NCI-H146 (cell line): ENCODE measurements around the gene FIG4.
"Not testable (repeated sequence)": the region's sequence is repeated elsewhere in the genome, so short reads cannot be mapped to it uniquely, and the experiment has no call there.

Source experiments
- DNase-seq: peaks from one replicate; lab custom pipeline; 2025; lab: John Stamatoyannopoulos, UW

Gene FIG4

DNA sequence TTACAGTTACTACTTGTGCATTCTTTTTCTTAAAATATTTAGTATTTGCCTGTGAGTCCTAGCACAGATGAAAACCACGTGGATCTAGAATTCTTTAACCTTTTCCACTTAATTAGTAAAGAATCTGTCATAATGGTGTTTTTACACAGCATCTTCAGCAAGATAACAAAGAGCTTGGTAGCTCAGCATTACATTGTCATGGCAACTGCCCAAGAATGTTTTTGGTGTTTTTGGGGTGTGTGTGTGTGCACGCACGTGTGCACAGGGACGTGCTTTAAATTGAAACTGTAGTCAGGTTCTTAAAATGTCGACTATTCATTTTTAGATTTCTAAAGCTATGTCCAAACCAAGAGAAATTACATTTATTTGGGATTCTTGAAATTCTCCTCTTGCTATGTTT is 108.0 kb downstream of the FIG4 start:
- DNase-seq = no peak

DNA sequence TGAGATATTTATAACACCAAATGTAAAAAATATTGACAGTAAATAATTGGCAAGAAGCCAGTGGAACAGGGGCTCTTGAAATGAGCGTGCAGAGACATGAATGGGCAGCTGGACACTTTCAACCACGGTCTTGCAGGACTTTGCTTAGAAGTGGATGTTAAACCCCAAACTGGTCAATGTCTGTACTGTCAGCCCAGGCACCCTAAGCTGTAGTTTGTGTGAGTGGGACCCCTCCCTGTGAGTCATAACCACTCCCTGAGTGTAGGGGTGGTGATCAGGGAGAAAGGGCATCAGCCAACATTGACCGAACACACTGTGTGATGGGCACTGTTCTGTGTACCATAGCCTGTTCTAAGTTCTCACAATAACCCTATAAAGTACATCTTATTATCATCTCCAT is 108.6 kb downstream of the FIG4 start:
- no peak for DNase-seq

DNA sequence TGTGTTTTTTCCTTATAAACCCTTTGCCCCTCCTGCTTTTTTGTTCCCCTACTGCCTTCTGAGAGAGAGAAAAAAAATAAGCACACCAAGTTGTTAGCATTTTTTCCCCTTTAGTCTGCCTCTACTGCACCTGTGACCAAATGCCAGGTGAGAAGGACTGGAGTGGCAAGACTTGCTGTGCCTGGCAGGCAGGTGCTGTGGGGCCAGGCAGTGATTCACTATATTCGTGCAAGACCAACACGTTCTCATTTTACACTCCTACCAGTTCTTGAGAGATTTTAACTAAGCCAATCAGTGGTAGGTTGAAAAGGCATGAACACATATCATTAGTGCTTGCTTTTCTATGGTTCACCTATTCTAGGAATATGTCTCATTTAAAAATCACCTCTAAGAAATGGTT is 109.7 kb downstream of the FIG4 start:
- no peak for DNase-seq

DNA sequence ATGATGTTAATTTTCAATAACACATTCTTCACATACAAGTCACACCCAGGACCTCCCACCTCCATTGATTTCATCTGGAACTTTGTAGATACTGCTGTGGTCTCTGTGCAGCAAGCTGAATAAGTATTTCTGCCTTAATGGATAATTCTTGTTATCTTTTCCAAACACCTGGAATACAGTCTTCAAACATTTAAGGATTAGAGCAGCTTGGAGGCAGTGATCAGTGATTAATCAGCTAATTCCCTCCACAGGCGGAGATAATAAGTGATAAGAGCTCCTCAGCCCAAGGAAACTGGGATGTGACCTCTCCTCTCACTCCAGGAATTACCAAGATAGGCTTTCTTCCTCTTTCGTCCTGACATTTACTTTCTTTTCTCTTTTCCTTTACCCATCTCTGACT is 110.7 kb downstream of the FIG4 start:
- DNase-seq = no peak

DNA sequence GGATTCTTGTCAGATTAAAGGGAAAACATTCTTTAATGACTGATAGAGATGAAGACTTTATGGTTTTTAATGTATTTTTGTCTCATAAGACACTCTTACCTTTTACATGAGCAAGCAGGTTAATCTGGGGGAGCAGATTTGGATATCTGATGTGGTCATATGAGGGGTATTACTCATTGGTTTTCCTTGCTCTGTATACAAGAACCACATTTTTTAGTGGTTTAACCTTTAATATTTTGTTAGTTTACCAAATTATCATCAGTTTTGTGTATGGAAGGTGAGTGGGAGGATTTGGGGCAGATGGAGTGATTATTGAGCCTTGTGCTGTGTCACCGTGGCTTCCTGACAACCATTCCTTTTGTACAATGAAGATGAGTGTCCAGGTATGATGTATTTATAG is 112.9 kb downstream of the FIG4 start:
- no peak for DNase-seq

DNA sequence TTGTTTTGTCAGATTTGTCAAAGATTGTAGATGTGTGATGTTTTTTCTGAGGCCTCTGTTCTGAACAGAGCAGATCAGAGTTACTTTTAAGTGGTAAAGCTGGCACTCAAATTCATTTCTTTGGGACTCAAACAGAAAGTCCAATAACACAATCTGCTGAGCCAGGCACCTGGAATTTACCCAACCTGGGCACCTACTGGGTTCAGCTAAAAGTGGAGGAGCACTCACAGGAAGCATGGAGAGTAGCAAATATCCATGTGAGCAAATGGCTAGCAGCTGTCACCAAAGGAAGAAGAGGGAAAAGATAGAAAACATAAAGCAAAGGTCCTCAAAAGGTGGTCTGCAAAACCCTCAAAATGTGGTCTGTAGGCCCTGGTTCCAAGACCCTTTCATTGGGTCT is 116.8 kb downstream of the FIG4 start:
- no peak for DNase-seq

DNA sequence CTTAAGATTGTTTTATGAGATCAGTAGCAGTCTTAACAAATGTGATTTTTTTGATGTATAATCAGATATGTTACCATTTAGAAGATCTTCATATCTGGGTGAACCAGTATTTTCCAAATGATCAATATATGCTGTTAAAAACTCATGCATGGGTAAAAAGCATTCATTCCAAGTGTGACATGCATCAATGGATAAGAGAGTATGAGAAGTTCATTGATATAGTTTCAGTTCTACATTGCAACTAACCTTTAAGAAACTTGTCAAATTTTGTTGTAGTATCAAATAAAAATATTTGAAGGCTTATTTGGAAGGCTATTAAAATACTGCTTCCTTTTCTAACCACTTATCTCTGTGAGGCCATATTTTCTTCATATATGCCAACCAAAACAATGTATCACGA is 117.7 kb downstream of the FIG4 start:
- DNase-seq = no peak

DNA sequence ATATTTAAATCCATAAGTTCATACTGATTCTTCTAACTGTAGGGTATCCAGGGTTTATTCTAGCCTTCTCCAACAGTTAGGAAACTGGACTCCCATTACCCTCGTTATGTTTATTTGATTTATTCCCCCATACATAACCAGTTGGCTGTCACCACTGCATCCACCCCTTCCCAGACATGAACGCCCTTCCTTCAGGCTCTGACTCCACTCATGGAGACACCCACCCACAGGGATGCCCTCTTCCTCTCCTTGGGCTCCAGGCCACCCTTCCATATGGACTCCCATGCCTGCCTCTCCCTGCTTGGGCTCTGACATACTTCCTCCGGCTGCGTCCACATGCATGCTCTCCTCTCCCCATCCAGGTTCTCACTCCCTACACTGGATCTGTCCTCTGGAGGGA is 124.0 kb downstream of the FIG4 start:
- DNase-seq = no peak

DNA sequence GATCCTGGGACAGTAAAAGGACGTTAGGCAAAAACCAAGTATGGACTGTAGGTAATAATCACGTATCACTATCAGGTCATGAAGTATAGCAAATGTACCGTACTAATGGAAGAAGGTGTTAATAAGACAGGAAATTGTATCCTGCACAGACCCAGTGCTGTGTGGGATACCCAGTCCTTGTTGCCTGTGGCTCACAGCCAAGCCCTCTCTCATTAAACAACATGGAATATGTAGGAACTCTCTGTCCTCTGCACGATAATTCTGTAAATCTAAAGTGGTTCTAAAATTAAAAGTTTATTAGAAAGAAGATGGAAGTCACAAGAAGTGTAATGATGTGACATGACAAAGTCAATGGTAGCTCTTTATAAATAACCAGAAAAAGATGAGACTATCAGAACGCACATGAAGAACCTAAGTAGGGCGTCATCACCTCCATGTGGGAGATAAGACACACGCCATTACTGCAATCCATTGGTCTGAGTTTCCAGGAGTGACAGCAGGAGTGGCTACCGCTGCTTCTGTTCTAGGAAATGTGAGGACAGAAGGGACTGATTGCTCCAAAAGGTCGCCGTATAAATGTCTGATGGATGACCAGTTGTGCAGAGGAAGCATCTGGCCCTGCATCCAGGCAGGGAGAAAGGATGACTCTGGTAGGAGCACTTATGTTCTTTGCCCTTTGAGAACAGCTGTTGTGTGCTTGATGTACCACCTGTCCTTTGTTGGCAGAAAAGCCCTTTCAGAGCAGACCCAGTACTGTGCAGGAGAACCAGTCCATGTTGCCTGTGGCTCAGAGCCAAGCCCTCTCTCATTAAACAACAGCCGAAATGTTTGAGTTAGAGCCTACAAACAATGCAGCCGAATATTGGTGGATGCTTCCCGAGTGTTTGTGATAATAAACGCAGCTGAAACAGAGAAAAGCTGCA is 125.6 kb downstream of the FIG4 start:
- peak; percentile 98 for DNase-seq

DNA sequence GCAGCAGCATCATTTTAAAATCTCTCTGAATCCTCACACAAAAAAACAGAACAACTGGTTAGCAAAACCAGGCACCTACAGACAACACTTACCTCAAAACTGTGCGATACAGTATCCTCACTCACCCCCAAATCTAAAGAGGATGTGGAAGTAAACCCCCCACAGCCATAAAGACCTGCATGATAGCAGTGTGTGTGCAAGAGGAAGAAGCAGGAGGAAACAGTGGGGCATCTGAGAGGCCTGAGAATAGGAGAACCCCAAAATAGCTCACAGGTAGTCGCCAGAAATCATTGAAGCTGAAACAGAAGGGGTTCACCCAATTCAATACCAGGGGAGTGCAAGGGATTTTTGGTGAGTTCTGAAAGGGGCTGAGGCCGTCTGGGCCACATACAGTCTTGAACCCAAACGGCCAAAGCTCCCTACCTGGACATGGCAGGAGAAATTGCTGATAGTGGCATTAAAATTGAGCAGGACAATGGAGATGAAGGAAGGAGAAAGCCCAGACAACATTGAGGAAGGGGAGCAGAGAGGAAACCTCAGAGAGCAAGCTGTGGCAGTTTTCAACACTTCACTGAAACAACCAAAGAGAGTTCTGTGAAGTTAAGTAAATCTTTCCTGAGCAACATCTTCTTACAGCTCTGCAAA is 129.7 kb downstream of the FIG4 start:
- DNase-seq = no peak

DNA sequence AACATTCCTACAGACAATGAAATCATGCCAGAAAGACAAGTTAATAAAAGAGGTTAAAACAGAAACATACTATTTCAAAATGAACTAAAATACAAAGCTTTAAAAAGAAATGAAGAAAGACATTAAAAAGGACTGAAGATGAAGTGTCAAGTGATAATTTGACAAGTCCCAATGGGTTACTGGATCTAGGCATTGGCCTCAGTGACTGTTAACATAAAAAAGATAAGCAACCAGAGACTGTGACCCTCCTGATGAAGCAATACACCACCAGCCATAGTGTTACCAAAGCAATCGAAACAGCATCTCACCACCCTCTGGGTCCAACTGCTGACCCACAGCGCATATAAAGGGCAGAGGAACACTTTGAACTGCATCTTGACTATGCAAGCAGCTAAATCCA is 130.3 kb downstream of the FIG4 start:
- no peak for DNase-seq

DNA sequence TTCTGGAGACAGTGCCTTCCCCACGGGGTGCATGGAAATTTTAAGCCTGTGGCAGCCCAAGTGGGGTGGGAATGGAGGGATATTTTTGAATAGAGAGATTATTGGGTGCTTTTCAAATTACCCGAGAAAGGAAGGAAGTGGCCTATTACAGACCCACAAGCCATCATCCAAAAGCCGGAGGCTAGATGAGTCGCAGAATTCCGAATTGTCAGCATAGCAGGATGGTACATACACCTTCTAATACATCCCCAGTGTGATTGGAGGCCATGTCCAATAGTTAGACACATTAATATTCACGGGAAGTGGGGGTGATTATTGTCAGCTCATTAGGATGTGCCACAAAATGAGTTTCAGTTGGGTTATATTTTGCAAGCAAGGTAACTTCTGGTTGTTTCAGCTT is 133.0 kb downstream of the FIG4 start:
- DNase-seq = no peak

DNA sequence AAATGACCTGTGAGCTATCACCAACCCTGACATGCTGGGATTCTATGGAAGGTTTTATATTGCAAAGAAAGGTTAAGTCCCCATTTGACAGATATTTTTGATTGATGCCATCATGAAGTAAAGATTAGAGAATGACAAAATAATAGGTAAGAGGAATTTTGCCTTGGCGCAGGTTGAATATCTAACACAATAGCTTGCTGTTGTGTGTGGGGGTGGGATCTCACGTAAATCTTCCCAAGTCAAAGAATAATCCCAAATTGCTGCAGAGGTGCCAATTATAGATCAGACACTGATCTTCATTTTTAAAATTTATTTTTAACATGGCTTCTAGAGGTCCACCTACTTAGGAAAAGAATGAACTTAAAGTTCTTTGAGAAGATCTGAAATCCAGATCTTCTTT is 135.5 kb downstream of the FIG4 start:
- DNase-seq = no peak

DNA sequence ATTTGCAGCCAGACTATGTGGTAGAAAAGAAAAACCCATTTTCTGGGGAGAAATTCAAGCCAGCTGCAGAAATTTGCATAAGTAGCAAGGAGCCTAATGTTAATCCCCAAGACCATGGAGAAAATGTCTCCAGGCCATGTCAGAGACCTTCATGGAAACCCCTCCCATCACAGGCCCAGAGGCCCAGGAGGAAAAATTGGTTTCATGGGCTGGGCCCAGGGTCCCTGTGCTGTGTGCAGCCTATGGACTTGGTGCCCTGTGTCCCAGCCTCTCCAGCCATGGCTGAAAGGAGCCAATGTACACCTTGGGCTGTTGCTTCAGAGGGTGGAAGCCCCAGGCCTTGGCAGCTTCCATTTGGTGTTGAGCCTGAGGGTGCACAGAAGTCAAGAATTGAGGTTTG is 140.3 kb downstream of the FIG4 start:
- DNase-seq = not testable (repeated sequence)

DNA sequence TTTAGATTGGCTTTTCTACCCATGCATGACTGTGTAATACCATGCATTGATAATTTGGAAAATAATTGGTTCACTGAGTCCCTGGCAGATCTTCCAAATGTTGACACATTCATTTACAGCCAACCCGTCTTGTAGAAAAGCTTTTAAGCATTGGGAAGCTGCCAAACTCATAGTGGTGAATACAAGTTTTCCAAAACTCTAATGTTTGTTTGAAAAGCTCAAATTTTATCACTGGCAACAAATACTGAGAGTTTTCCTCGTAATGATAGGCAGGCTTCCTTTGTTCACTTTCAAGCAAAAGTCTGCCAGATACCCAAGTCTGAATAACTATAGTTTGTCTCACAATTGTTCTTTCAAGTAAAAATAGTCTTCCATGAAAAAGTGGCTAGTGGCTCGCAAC is 143.0 kb downstream of the FIG4 start:
- DNase-seq = no peak

DNA sequence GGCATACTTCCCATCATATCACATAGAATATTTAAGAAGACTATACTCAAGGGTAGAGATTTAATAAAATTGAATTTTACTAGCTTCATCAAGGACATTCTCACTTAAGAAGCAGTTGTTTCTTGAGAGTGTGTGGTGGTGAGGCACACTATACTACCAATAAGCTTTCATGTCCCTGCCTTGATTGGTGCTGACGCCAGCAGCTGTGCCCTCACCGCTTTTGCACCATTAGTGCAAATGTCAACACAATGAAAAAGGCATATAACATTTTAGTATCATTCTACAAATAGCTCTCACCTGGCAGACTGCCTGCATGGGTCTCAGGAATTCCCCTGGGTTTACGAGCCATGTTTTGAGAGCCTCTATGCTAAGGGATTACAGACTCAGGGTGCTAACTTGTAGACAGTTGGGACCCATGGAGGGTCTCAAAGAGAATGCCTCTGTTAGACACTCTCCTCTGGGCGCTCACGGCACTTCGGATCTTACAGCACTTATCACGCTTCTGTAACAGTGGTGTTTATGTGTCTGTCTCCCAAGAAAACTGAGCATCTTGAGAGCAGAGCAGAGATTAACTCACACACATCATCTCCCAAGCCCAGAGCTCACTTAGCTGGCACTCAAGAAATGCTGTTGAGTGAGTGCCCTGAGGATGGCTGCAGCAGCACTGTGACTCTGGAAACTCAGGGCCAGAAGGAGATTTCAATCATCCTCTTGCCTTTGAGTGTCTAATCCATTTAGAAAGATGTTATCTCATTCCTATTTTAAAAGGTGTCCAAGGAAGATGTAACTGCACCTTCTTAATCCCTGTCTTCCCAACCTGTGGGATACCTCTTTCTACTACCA is 143.7 kb downstream of the FIG4 start:
- DNase-seq = no peak

DNA sequence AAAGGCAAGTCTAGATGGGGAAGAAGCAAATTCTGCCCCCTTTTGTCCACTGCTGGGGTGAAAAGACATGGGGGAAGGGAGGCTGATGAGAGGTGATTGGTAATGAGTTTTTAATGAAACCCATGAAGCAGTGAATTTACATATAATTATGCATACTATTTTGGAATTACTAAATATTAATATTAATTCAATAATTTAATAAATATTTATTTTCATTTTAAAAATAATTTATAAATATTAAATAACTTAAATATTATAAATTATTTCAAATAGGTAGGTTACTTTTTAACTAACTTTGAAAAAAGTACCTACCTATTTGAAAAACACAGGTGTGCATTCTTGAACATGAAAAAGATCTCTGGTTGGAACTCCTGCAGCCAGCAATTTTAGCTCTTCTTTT is 148.9 kb downstream of the FIG4 start:
- no peak for DNase-seq

DNA sequence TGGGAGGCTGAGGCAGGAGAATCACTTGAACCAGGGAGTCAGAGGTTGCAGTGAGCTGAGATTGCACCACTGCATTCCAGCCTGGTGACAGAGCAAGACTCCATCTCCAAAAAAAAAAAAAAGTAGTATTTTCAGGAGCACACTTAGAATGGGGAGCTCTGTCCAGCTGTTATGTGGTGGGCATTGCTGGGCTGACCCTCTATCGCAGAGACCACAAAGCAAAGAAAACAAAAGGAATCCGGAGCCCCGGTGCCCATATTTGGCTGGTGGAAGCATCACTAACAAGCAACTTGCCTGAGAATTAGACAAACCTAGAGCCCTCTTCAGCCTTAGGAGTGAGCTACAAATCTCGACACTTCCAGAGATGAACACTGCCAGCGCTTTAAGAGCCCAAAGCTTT is 149.7 kb downstream of the FIG4 start:
- DNase-seq = no peak

DNA sequence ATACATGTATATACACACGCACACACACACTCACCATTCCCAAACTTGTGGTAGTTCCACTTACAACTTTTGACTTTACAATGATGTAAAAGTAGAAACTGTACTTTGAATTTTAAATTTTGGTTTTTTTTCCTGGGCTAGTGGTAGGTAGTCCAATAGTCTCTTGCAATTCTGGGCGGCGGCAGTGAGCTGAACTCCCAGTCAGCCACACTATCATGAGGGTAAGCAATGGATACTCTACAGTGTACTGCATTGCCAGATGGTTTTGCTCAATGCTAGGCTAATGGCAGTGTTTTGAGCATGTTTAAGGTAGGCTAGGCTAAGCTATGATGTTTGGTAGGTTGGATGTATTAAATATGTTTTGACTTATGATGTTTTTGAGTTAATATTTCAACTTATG is 150.8 kb downstream of the FIG4 start:
- no peak for DNase-seq

DNA sequence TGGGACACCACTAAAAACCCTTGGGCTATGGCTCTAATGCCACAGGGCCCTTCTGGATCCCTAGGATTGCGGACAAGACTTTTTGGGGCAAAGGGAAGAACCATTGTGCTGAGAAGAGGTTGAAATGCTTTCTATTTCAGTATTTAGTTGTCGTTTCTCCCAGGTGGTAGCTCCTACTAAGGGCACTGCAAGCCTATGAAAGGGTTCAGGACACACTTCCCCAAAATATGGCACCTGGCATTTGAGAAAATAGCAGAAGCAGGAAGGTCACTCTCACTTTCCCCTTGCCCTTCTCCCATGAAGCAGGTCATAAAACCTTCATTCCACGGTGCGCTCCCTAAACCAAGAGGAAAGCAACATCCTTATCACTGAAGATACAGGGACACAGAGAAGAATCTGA is 161.6 kb downstream of the FIG4 start:
- DNase-seq = no peak

DNA sequence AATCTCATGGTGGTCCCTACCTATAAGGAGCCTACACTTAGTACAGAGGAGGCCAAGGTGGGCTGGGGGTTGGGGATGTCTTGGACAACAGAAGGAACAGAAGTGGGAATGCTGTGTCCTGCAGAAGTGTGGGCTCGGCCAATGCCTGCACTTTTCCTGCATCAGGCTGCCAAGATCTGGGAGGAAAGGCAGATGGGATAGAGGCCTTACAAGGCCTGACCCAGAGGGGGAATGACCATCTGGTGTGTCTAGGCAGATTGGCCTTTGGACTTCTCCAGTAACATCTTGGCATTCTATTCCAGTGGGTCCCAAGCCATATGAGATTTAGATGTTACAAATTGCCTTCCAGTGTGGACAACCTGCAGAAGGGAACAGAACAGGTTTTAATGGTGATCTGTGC is 162.3 kb downstream of the FIG4 start:
- DNase-seq = no peak

DNA sequence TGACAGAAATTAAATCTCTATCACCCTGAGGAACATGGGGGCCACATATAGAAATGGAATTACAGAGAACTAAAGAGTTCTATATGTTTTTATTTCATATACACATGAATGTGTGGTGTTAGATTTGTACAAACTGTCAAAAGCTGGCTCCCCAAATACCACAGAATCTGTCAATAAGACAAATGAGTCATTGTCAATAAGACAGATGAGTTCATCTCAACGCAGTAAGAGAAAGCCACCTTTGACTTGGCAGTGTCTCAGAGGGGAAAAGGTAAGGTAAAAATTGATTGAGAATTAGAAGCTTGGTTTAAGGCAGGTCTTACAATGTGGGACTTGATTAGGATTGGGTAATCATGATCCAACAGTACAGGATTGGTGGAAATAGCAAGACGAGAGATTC is 162.9 kb downstream of the FIG4 start:
- DNase-seq = no peak
